Thoracic aorta (tissue), 2 donors: ENCODE data around the gene AP4B1. TPM values are rescaled to one million over a fixed set of nuclear protein-coding genes. Genes with fewer than 3 reads are reported as not detected.
A peak's percentile ranks its signal among the peaks of the same experiment; 100 is the strongest.

Experiments
- ATAC-seq: fragments of 150-250 bp; one replicate; pipeline ENCODE4 v1.8.0; 2017; ENCODE audit warnings: low read depth; ENCODE audit not compliant: insufficient number of reproducible peaks, low FRiP score
- DNase-seq: peaks from one replicate; pipeline ENCODE4 v3.0.0-alpha.2; 2020; ENCODE audit warnings: low spot score
- H3K27ac ChIP-seq, 2 donors: fragments of 200-600 bp; sonication (generic); 1 replicate in 1 of 2; 2 replicates in 1 of 2; pipeline ENCODE4 v1.5.1; 2016; ENCODE audit warnings: mild to moderate bottlenecking in 2 of 2, moderate library complexity in 2 of 2
- H3K27me3 ChIP-seq: fragments of 200-600 bp; sonication (generic); replicated peaks from 2 replicates; pipeline ENCODE4 v1.6.0; 2016; ENCODE audit warnings: mild to moderate bottlenecking; ENCODE audit not compliant: insufficient read depth
- H3K36me3 ChIP-seq: fragments of 200-600 bp; sonication (generic); one replicate; pipeline ENCODE4 v1.5.1; 2016
- H3K4me1 ChIP-seq, 2 donors: fragments of 200-600 bp; sonication (generic); 1 replicate in 1 of 2; 2 replicates in 1 of 2; pipeline versions ENCODE4 v1.5.1 to v1.6.0; 2016; ENCODE audit warnings: low read depth in 2 of 2, mild to moderate bottlenecking in 1 of 2; ENCODE audit not compliant: control insufficient read depth in 1 of 2
- H3K4me3 ChIP-seq: fragments of 200-600 bp; sonication (generic); 2 replicates; pipeline ENCODE4 v1.5.1; 2016; ENCODE audit warnings: mild to moderate bottlenecking
- H3K9me3 ChIP-seq: fragments of 200-600 bp; sonication (generic); 2 replicates; pipeline ENCODE4 v1.5.1; 2016
- CTCF ChIP-seq: fragments of 200-600 bp; sonication (generic); IDR thresholded peaks from one replicate; pipeline ENCODE4 v1.5.1; 2019; ENCODE audit warnings: antibody characterized with exemption
- total RNA-seq, 2 donors: library from RNA; depleted of rRNA; stranded (reverse); fragments of >200 nt; gene quantifications; one replicate each; pipeline versions ENCODE4 v1.1.0 to v1.2.3, GENCODE V29; 2016

Gene AP4B1
- total RNA-seq, 2 donors from 2014 or later, result 7.0 to 47.2 TPM

- H3K4me1 ChIP-seq, result peaks cover 0 to 14% of the 10 kb centered on the region in 2 donors
- no peaks in the 10 kb centered on the region for H3K36me3 ChIP-seq
- DNase-seq (no peak), ATAC-seq (no peak)
- no peaks in the 10 kb centered on the region for H3K27me3 ChIP-seq
- no peak overlapping the region for H3K4me3 ChIP-seq
- no peak for TF ChIP-seq CTCF
- no peaks in the 10 kb centered on the region for H3K9me3 ChIP-seq
- no peak overlapping the region for H3K27ac ChIP-seq
Observed at GRCh38 chr1:113874012-113874879, 30.4 kb downstream of the AP4B1 start.

- ATAC-seq, result no peak
Observed at GRCh38 chr1:113872219-113872935, 32.2 kb downstream of the AP4B1 start.

GRCh38 chr1:113871597-113872113 lies 32.9 kb downstream of the AP4B1 start, which contains the start of gene PTPN22:
PTPN22 (minus strand) TSS chr1:113871712.
- TF ChIP-seq CTCF, result no peak
- Histone ChIP-seq H3K4me3 (peak within 1 kb of the TSS; percentile 56), H3K27ac (peak within 1 kb of the TSS in 1 of 2 donors; percentile 35), H3K27me3 (no peaks in the 10 kb centered on the region), H3K4me1 (peaks cover 0 to 14% of the 10 kb centered on the region in 2 donors), H3K36me3 (no peaks in the 10 kb centered on the region), H3K9me3 (no peaks in the 10 kb centered on the region)
- no peak for ATAC-seq
- DNase-seq, result no peak

More at GRCh38 chr1:113872219-113872935, 32.2 kb downstream of the AP4B1 start:
- peaks cover 0 to 14% of the 10 kb centered on the region in 2 donors for H3K4me1 ChIP-seq
- DNase-seq, result no peak
- H3K4me3 ChIP-seq, result no peak overlapping the region
- no peak for TF ChIP-seq CTCF
- peak overlapping the region in 1 of 2 donors; percentile 35 for H3K27ac ChIP-seq
- no peaks in the 10 kb centered on the region for H3K36me3 ChIP-seq
- no peaks in the 10 kb centered on the region for H3K27me3 ChIP-seq
- H3K9me3 ChIP-seq, result no peaks in the 10 kb centered on the region

- H3K27me3 ChIP-seq, result no peaks in the 10 kb centered on the region
- no peak overlapping the region for H3K27ac ChIP-seq
- ATAC-seq (no peak), DNase-seq (no peak)
- peaks cover 0 to 14% of the 10 kb centered on the region in 2 donors for H3K4me1 ChIP-seq
- H3K9me3 ChIP-seq, result no peaks in the 10 kb centered on the region
- H3K4me3 ChIP-seq, result peak overlapping the region; percentile 56
- H3K36me3 ChIP-seq, result no peaks in the 10 kb centered on the region
- no peak for TF ChIP-seq CTCF
Observed at GRCh38 chr1:113870778-113871177, 33.8 kb downstream of the AP4B1 start.
